Neutrophil (primary cell): ENCODE data around the gene KIF2C.

Experiments
- H3K27ac ChIP-seq: fragments of 200-600 bp; sonication (generic); 2 replicates; pipeline ENCODE4 v1.5.1; 2016; ENCODE audit warnings: mild to moderate bottlenecking, moderate library complexity
- H3K27me3 ChIP-seq: fragments of 200-600 bp; sonication (generic); 2 replicates; pipeline ENCODE4 v1.6.0; 2016; ENCODE audit warnings: mild to moderate bottlenecking
- H3K36me3 ChIP-seq: fragments of 200-600 bp; sonication (generic); 2 replicates; pipeline ENCODE4 v1.5.1; 2017
- H3K4me1 ChIP-seq, 2 experiments: fragments of 200-600 bp in 1 of 2; sonication (generic) in 1 of 2; 1 replicate in 1 of 2; 2 replicates in 1 of 2; pipeline versions ENCODE4 v1.5.1 to v1.6.1; 2013 to 2016; ENCODE audit warnings: low read depth in 1 of 2, low read length in 1 of 2, mild to moderate bottlenecking in 1 of 2, moderate library complexity in 1 of 2; ENCODE audit not compliant: control insufficient read depth in 1 of 2, insufficient read depth in 1 of 2
- H3K4me3 ChIP-seq, 2 experiments: fragments of 200-600 bp in 1 of 2; sonication (generic) in 1 of 2; 1 replicate in 1 of 2; 2 replicates in 1 of 2; pipeline ENCODE4 v1.5.1; 2013 to 2016; ENCODE audit warnings: low read depth in 1 of 2, low read length in 1 of 2, mild to moderate bottlenecking in 1 of 2, moderate library complexity in 1 of 2
- H3K9me3 ChIP-seq: fragments of 200-600 bp; sonication (generic); 2 replicates; pipeline ENCODE4 v1.5.1; 2016
- TF ChIP-seq, protein P1 (sequence below): fragments of 200-600 bp; sonication (generic); IDR thresholded peaks from 2 replicates; pipeline ENCODE4 v1.5.1; 2016; ENCODE audit warnings: antibody characterized with exemption

The KIF2C gene

DNA sequence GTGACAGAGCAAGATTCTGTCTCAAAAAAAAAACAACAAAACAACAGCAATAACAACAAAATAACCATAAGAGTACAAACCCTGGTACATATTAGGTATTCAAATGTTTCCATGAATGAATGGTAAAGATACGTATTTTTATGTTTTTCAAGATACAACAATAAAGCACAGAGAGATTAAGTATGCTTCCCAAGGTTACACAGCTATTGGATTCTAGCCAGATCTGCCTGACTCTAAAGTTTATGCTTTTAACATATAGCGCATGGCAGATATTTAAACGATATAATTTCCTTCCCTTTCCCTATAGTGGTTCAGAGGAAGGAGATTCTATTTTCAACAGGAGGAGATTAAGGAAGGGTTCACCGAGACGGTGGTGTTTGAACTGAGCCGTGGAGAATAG, 34.2 kb upstream of the KIF2C start:
- Histone ChIP-seq H3K4me1 (peaks cover 4 to 5% of the 10 kb centered on the region in 2 experiments), H3K9me3 (no peaks in the 10 kb centered on the region), H3K27me3 (no peaks in the 10 kb centered on the region), H3K4me3 (no peak overlapping the region), H3K36me3 (no peaks in the 10 kb centered on the region), H3K27ac (no peak overlapping the region)
- TF ChIP-seq, protein P1, sequence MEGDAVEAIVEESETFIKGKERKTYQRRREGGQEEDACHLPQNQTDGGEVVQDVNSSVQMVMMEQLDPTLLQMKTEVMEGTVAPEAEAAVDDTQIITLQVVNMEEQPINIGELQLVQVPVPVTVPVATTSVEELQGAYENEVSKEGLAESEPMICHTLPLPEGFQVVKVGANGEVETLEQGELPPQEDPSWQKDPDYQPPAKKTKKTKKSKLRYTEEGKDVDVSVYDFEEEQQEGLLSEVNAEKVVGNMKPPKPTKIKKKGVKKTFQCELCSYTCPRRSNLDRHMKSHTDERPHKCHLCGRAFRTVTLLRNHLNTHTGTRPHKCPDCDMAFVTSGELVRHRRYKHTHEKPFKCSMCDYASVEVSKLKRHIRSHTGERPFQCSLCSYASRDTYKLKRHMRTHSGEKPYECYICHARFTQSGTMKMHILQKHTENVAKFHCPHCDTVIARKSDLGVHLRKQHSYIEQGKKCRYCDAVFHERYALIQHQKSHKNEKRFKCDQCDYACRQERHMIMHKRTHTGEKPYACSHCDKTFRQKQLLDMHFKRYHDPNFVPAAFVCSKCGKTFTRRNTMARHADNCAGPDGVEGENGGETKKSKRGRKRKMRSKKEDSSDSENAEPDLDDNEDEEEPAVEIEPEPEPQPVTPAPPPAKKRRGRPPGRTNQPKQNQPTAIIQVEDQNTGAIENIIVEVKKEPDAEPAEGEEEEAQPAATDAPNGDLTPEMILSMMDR: no peak

DNA sequence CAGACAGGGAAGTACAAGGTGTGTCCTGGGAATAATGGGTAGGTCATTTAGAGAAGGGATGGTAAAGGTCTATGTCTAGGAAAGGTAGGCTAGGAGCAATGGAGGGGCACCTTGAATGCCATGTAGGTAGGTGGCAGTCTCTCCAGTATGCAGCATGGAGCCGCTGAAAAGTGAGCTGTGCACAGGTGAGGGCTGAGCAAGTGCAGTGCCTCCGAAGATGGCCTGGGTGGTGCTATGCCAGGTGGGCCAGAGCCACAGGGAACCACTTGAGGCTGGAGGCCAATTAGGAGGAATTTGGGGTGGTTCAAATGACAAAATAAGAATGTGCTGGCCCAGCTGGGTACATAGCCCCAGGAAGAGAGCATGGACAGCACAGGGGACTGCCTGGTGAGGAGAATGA, 33.7 kb upstream of the KIF2C start:
- Histone ChIP-seq H3K27ac (no peak overlapping the region), H3K4me1 (peaks cover 4 to 5% of the 10 kb centered on the region in 2 experiments), H3K36me3 (no peaks in the 10 kb centered on the region), H3K4me3 (no peak overlapping the region), H3K9me3 (no peaks in the 10 kb centered on the region), H3K27me3 (no peaks in the 10 kb centered on the region)
- TF ChIP-seq, protein P1: no peak

- TF ChIP-seq, protein P1: no peak
- Histone ChIP-seq H3K4me1 (peaks cover 4 to 5% of the 10 kb centered on the region in 2 experiments), H3K9me3 (no peaks in the 10 kb centered on the region), H3K27ac (no peak overlapping the region), H3K36me3 (no peaks in the 10 kb centered on the region), H3K27me3 (no peaks in the 10 kb centered on the region), H3K4me3 (no peak overlapping the region)
Measured at GRCh38 chr1:44707112-44707881, 32.3 kb upstream of the KIF2C start.

DNA sequence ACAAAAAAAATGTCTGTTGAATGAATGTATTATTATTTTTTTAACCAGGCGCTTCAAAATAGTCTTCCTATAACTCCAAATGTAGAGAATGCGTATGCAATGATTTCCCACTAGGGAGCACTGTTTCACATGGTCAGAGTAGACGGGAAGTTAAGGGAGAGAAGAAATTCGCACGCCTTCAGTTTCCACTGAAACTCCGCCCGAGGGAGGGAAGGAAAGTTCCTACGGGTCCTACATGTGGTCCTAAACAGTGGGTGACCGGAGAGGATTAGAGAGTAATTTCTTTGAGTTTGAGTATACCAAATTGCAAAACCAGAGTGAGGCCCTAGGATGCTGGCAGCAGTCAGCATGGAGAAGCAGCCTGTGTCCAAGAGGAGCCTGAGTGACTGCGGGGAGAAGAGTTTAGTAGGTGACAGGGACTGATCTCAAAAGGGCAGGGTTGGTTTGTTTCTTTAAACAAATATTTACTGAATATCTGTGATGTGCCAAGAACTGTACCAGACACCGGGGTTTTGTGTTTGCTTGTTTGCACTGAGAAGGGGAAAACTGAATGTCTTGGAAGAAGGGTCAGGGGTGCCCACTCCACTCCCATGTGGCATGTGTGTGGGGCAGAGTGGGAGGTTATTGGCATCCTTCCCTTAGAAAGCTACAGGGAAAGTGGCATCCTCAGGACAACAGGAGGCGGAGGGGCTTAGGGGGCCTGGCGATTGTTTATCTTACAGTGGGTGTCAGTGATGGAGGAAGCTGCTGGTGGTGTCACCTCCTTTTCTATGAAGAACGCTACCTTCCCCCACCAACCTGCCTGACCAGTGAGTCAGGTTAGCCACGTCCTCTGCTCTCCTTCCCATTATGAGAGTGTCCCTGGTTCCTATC, 31.4 kb upstream of the KIF2C start:
- no peak overlapping the region for H3K4me3 ChIP-seq

DNA sequence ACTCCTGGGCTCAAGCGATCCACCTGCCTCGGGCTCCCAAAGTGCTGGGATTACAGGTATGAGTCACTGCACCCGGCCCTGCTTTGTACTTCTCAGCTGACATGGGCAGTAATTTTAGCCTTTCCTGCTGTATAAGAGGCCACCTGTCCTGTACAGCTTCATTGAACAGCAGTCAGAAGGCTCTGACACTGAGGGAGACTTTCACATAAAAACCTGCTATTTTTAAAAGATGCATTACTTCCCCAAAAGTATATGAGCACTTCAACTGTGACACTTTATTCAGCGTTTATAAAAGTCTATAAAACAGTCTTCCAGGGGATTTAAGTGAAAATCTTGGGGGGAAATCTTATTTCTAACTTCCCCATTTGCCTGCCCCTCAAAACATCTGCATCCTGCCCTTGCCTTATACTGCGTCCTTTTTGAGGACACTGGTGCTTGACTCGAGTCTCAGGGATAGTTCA, 26.3 kb upstream of the KIF2C start:
- Histone ChIP-seq H3K4me3 (no peak overlapping the region), H3K27ac (no peak overlapping the region), H3K36me3 (no peaks in the 10 kb centered on the region), H3K9me3 (no peaks in the 10 kb centered on the region), H3K27me3 (no peaks in the 10 kb centered on the region), H3K4me1 (peaks cover 7 to 10% of the 10 kb centered on the region in 2 experiments)
- TF ChIP-seq, protein P1: no peak

More for the DNA sequence above, 31.4 kb upstream of the KIF2C start:
- TF ChIP-seq, protein P1: peak; percentile 64
- no peaks in the 10 kb centered on the region for H3K27me3 ChIP-seq
- no peaks in the 10 kb centered on the region for H3K9me3 ChIP-seq
- H3K36me3 ChIP-seq: no peaks in the 10 kb centered on the region
- peaks cover 4 to 5% of the 10 kb centered on the region in 2 experiments for H3K4me1 ChIP-seq
- no peak overlapping the region for H3K27ac ChIP-seq
